ENCODE measurements around the gene NGEF.

The NGEF gene

GRCh38 chr2:233029321-233029720 lies 16.3 kb upstream of the NGEF start:
- Histone ChIP-seq H3K9ac (ENCODE audit: low read length) (no peak overlapping the region), H3K4me2 (ENCODE audit: low read depth, low read length, poor library complexity, severe bottlenecking) (no peak overlapping the region), H3K27me3 (ENCODE audit: low read length) (no peaks in the 10 kb centered on the region), H3K9me3 (ENCODE audit: insufficient read depth, low read length) (no peaks in the 10 kb centered on the region), H3K36me3 (ENCODE audit: low read length) (no peaks in the 10 kb centered on the region), H3K79me2 (ENCODE audit: insufficient read depth, low read length) (no peaks in the 10 kb centered on the region), H3F3A (ENCODE audit: insufficient read depth) (no peaks in the 10 kb centered on the region), H3K27ac (ENCODE audit: low read depth, low read length) (no peak overlapping the region), H2AFZ (ENCODE audit: low read depth, low read length, severe bottlenecking) (no peak overlapping the region), H3K9me2 (replicated peaks; ENCODE audit: insufficient read depth, low read length) (no peaks in the 10 kb centered on the region), H3K4me3 (ENCODE audit: insufficient read depth, low read length, poor library complexity, severe bottlenecking) (no peak overlapping the region), H4K20me1 (ENCODE audit: low read depth, low read length) (no peaks in the 10 kb centered on the region)
- TF ChIP-seq CTCF (IDR thresholded peaks at IDR 0.05; ENCODE audit: insufficient read depth, low read length, poor library complexity, severe bottlenecking): no peak
- no peak for TF ChIP-seq EZH2phosphoT487 (conservative IDR thresholded peaks at IDR 0.05; ENCODE audit: low read length)

- Histone ChIP-seq H3K27ac (ENCODE audit: low read depth, low read length) (no peak overlapping the region), H3K27me3 (ENCODE audit: low read length) (no peaks in the 10 kb centered on the region), H4K20me1 (ENCODE audit: low read depth, low read length) (no peaks in the 10 kb centered on the region), H3K4me2 (ENCODE audit: low read depth, low read length, poor library complexity, severe bottlenecking) (no peak overlapping the region), H3K36me3 (ENCODE audit: low read length) (no peaks in the 10 kb centered on the region), H3K9me3 (ENCODE audit: insufficient read depth, low read length) (no peaks in the 10 kb centered on the region), H3K4me3 (ENCODE audit: insufficient read depth, low read length, poor library complexity, severe bottlenecking) (no peak overlapping the region), H3F3A (ENCODE audit: insufficient read depth) (no peaks in the 10 kb centered on the region), H3K9me2 (replicated peaks; ENCODE audit: insufficient read depth, low read length) (no peaks in the 10 kb centered on the region), H3K79me2 (ENCODE audit: insufficient read depth, low read length) (no peaks in the 10 kb centered on the region), H3K9ac (ENCODE audit: low read length) (no peak overlapping the region), H2AFZ (ENCODE audit: low read depth, low read length, severe bottlenecking) (no peak overlapping the region)
- TF ChIP-seq EZH2phosphoT487 (conservative IDR thresholded peaks at IDR 0.05; ENCODE audit: low read length) (no peak), CTCF (IDR thresholded peaks at IDR 0.05; ENCODE audit: insufficient read depth, low read length, poor library complexity, severe bottlenecking) (no peak)
These were observed 13.2 kb upstream of the NGEF start for GRCh38 chr2:233026198-233026813.

DNA sequence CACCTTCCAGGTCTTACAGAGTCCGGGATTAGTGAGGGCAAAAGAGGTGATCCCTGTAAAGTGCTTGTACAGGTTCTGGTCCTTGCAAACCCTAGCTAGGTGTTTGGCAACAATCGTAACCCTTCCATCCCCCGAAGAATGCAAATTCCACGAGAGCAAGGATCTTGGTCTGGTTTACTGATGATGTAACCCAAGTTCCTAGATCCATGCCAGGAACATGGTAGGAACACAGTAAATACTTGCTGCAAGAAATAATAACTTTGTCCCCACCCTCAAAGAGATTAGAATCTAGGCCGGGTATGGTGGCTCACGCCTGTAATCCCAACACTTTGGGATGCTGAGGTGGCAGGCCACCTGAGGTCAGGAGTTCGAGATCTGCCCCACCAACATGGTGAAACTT lies 12.7 kb upstream of the NGEF start:
- Histone ChIP-seq H3K9ac (ENCODE audit: low read length) (no peak overlapping the region), H4K20me1 (ENCODE audit: low read depth, low read length) (no peaks in the 10 kb centered on the region), H3K9me2 (replicated peaks; ENCODE audit: insufficient read depth, low read length) (no peaks in the 10 kb centered on the region), H3K4me2 (ENCODE audit: low read depth, low read length, poor library complexity, severe bottlenecking) (no peak overlapping the region), H3K27me3 (ENCODE audit: low read length) (no peaks in the 10 kb centered on the region), H3K9me3 (ENCODE audit: insufficient read depth, low read length) (no peaks in the 10 kb centered on the region), H2AFZ (ENCODE audit: low read depth, low read length, severe bottlenecking) (no peak overlapping the region), H3K36me3 (ENCODE audit: low read length) (no peaks in the 10 kb centered on the region), H3K27ac (ENCODE audit: low read depth, low read length) (no peak overlapping the region), H3K79me2 (ENCODE audit: insufficient read depth, low read length) (no peaks in the 10 kb centered on the region), H3F3A (ENCODE audit: insufficient read depth) (no peaks in the 10 kb centered on the region), H3K4me3 (ENCODE audit: insufficient read depth, low read length, poor library complexity, severe bottlenecking) (no peak overlapping the region)
- TF ChIP-seq CTCF (IDR thresholded peaks at IDR 0.05; ENCODE audit: insufficient read depth, low read length, poor library complexity, severe bottlenecking): no peak
- no peak for TF ChIP-seq EZH2phosphoT487 (conservative IDR thresholded peaks at IDR 0.05; ENCODE audit: low read length)

Measured in SU-DHL-6 (cell line).